ENCODE measurements around the gene TTC23L.

- no peak for TF ChIP-seq CTCF (IDR thresholded peaks at IDR 0.05)
- no peak for TF ChIP-seq POLR2A (IDR thresholded peaks at IDR 0.05)
- TF ChIP-seq EP300 (IDR thresholded peaks at IDR 0.05): no peak
These were observed 50.4 kb downstream of the TTC23L start for GRCh38 chr5:34889394-34889793.
